ENCODE data around the gene LRRC45. TPM values are rescaled to one million over a fixed set of nuclear protein-coding genes. Genes with fewer than 3 reads are reported as not detected.

LRRC45 gene
- total and polyA plus RNA-seq, 9 of the 15 experiments (the other 6 are each of a cell fraction or from before 2014, with no cell fraction given), result 3.5 to 21.5 (median 11.2) TPM; not detected in 2

GRCh38 chr17:82011617-82012187 lies 11.4 kb upstream of the LRRC45 start:
- Histone ChIP-seq H3K9me3 (replicated peaks; ENCODE audit: control insufficient read depth, insufficient read depth, low read depth, low read length) (no peaks in the 10 kb centered on the region), H3K27ac (ENCODE audit: extremely low read depth, low read depth, low read length) (no peak overlapping the region), H3K4me3 (no peak overlapping the region), H4K20me1 (replicated peaks; ENCODE audit: control insufficient read depth, insufficient read depth, low read length) (no peaks in the 10 kb centered on the region), H3K79me2 (ENCODE audit: control insufficient read depth, insufficient read depth, low read length) (no peaks in the 10 kb centered on the region), H3K36me3 (ENCODE audit: control insufficient read depth, insufficient read depth, low read length) (no peaks in the 10 kb centered on the region; the same call in 2 of the 3 replicates), H3K4me1 (replicated peaks in 1 of 2; ENCODE audit: control insufficient read depth in 2 of 2, insufficient read depth in 2 of 2, low read length in 2 of 2) (peaks cover 0 to 87% of the 10 kb centered on the region in 2 experiments; a peak in 2 of 5 replicates), H3K9ac (ENCODE audit: insufficient read depth in 1 of 2, low read depth in 2 of 2, low read length in 2 of 2) (peak overlapping the region in 1 of 2 experiments; percentile 26; a peak in 1 of 4 replicates), H3K4me2 (ENCODE audit: insufficient read depth, low read length) (no peak overlapping the region), H3K27me3 (ENCODE audit: control insufficient read depth in 2 of 2, insufficient read depth in 2 of 2, low read length in 2 of 2) (no peaks in the 10 kb centered on the region), H2AFZ (ENCODE audit: low read depth, low read length) (no peak overlapping the region), H3K9me1 (ENCODE audit: control insufficient read depth, insufficient read depth, low read length) (no peaks in the 10 kb centered on the region)
- intact Hi-C loops (cut with micrococcal nuclease), result no loop called here
- BruUV-seq (replicated peaks), result no TSS peak
- POLR2A ChIA-PET, result interaction anchor here (0.6 kb wide), 2 partner anchors 11 to 440 kb away, joined by 3 read pairs; partner anchors contain the start of genes CENPX and LRRC45
- no peak for DNase-seq (ENCODE audit: extremely low read depth in 1 of 4, low spot score in 3 of 4)
- in situ Hi-C loops (cut with MboI), result no loop called here
- TF ChIP-seq ZBTB49 (CRISPR knock-in tag; IDR thresholded peaks at IDR 0.05; ENCODE audit: borderline replicate concordance) (no peak), RB1 (IDR thresholded peaks at IDR 0.05; ENCODE audit: low read depth) (no peak), ARID1B (IDR thresholded peaks at IDR 0.05) (no peak)
- CTCF ChIA-PET (ENCODE audit: low intra/inter-chr PET ratio), result no interaction called here
- FAIRE-seq, result no peak
- ATAC-seq, result no peak
- 91% methylated on average over 17 of the region's 19 CpGs for WGBS (ENCODE audit: insufficient coverage, low coverage, missing lambda C conversion rate)
